Left hindlimb (tissue), 1 donor: ENCODE data around the gene VPS11.
"Not testable (repeated sequence)": the region's sequence is repeated elsewhere in the genome, so short reads cannot be mapped to it uniquely, and the experiment has no call there.

Experiments
- DNase-seq: peaks from one replicate; pipeline ENCODE4 v3.0.0-alpha.2; 2018

The VPS11 gene

GRCh38 chr11:119067371-119068222, at the start of gene VPS11:
Gene VPS11 (plus strand): TSS chr11:119067818. CDS start chr11:119067824, 6 bp downstream.
- peak; percentile 97 for DNase-seq

- peak; percentile 97 for DNase-seq
Observed at GRCh38 chr11:119018074-119018938, 49.3 kb upstream of the VPS11 start, which contains the start of the genes RPS25 and TRAPPC4. Gene RPS25 (minus strand): TSS chr11:119018343. CDS start chr11:119018284, 59 bp downstream. Gene TRAPPC4 (plus strand): TSS chr11:119018766. CDS start chr11:119018796, 30 bp downstream.

GRCh38 chr11:119019996-119020395, 47.6 kb upstream of the VPS11 start:
- no peak for DNase-seq

- DNase-seq, result no peak
Observed at GRCh38 chr11:119021631-119022030, 46.0 kb upstream of the VPS11 start.

- DNase-seq, result no peak
Observed at GRCh38 chr11:119023741-119024140, 43.9 kb upstream of the VPS11 start.

- DNase-seq, result no peak
Observed at GRCh38 chr11:119024430-119025098, 43.1 kb upstream of the VPS11 start.

- DNase-seq, result no peak
Observed at GRCh38 chr11:119025099-119025473, 42.5 kb upstream of the VPS11 start.

GRCh38 chr11:119025541-119025940, 42.1 kb upstream of the VPS11 start:
- no peak for DNase-seq

GRCh38 chr11:119025978-119026766, 41.4 kb upstream of the VPS11 start:
- no peak for DNase-seq

- DNase-seq, result no peak
Observed at GRCh38 chr11:119026970-119027369, 40.6 kb upstream of the VPS11 start.

- DNase-seq, result no peak
Observed at GRCh38 chr11:119027561-119028345, 39.9 kb upstream of the VPS11 start.

- no peak for DNase-seq
Observed at GRCh38 chr11:119028346-119029068, 39.1 kb upstream of the VPS11 start.

GRCh38 chr11:119029069-119029339, 38.6 kb upstream of the VPS11 start:
- DNase-seq, result no peak

GRCh38 chr11:119029340-119030028, 38.1 kb upstream of the VPS11 start:
- peak; percentile 51 for DNase-seq

GRCh38 chr11:119030029-119030328, 37.6 kb upstream of the VPS11 start:
- no peak for DNase-seq

- peak; percentile 95 for DNase-seq
Observed at GRCh38 chr11:119030329-119031047, 37.1 kb upstream of the VPS11 start, which contains the start of gene SLC37A4. Gene SLC37A4 (minus strand): TSS chr11:119030877.

GRCh38 chr11:119031912-119032280, 35.7 kb upstream of the VPS11 start:
- DNase-seq, result no peak

- not testable (repeated sequence) for DNase-seq
Observed at GRCh38 chr11:119033421-119033820, 34.2 kb upstream of the VPS11 start.

- no peak for DNase-seq
Observed at GRCh38 chr11:119034813-119035212, 32.8 kb upstream of the VPS11 start.

- DNase-seq, result no peak
Observed at GRCh38 chr11:119038884-119039283, 28.7 kb upstream of the VPS11 start.
